ENCODE measurements around the gene FRRS1.

The FRRS1 gene

GRCh38 chr1:99691175-99691574 lies 75.3 kb downstream of the FRRS1 start:
- H3K4me3 ChIP-seq (ENCODE audit: low read depth, low read length): no peak overlapping the region
- TF ChIP-seq CTCF (IDR thresholded peaks at IDR 0.05; ENCODE audit: low read depth, low read length, missing control alignments): no peak
- no peak for DNase-seq (ENCODE audit: low read depth)

DNA sequence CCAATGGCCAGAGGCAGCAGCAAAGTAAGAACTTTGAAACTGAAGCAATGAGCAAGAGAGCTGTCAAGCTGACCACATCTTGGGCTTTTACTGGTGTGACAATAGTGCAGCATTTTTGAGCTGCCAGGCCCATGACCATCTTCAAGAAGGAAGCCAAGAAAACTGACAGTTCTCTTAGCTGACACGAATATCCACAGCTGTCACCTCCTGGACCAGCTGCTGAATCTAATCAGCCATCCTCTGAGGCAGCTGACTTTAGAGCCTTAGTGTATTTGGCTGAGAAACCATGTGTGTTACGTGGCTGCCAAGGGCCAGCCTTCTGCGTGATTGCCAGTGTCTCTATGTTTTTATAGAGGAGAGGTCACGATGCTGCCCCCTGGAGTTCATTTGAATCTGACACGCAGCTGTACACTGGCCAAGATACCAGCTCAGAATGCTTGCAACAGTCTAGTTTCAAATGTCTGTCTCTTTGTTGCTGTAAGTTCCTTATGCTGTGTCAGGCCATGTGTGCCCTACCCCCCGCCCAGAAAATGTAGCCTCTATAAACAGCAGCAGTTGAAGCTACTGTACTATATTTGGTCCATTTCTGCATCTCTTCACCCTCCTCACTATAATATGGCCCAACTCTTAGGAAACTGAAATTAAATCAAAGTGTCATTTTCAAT lies 80.8 kb downstream of the FRRS1 start:
- peak; percentile 84 for TF ChIP-seq CTCF (IDR thresholded peaks at IDR 0.05; ENCODE audit: low read depth, low read length, missing control alignments)
- peak; percentile 36 for DNase-seq (ENCODE audit: low read depth)
- no peak overlapping the region for H3K4me3 ChIP-seq (ENCODE audit: low read depth, low read length)

DNA sequence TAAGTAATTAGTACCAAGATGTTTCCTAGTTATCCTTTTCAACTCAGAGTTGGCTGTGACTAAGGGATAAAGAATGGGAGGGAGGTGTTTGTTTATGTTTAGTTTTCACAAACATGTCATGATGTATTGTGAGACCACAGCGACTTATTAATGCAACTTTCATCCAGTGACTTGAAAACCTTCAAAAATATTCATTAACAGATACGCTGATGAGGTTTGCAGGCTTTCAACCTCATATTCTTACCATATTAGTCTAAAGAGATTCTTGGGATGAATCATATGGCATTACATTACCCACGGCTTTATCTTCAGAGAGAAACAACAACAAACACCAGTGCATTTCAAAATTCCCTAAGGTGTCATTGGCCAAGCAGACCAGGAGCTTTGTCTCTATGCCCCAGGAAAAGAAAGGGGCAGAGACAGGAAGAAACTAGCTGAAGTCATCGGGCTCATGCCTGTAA lies 84.1 kb downstream of the FRRS1 start:
- DNase-seq (ENCODE audit: low read depth): no peak
- no peak overlapping the region for H3K4me3 ChIP-seq (ENCODE audit: low read depth, low read length)
- TF ChIP-seq CTCF (IDR thresholded peaks at IDR 0.05; ENCODE audit: low read depth, low read length, missing control alignments): no peak

GRCh38 chr1:99681583-99681982 lies 84.9 kb downstream of the FRRS1 start:
- DNase-seq (ENCODE audit: low read depth): no peak
- no peak for TF ChIP-seq CTCF (IDR thresholded peaks at IDR 0.05; ENCODE audit: low read depth, low read length, missing control alignments)
- no peak overlapping the region for H3K4me3 ChIP-seq (ENCODE audit: low read depth, low read length)

DNA sequence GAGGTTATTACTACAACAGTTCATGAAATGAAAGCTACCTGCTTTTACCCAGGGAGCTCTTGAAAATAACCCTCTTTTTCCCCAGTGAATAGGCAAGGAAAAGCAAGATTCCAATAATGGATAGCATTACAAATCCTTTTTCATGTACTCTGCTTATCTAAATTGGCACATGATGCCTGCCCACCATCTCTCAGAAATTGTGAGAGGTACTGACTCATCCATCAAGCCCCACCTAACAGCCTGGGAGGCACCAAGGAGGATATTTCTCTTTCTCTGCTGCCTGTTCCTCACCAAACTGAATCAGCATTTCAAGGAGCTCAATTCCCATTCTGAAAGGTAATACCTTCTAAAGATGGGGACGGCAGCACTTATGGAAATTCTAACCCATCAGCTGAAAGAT lies 86.2 kb downstream of the FRRS1 start:
- no peak for DNase-seq (ENCODE audit: low read depth)

DNA sequence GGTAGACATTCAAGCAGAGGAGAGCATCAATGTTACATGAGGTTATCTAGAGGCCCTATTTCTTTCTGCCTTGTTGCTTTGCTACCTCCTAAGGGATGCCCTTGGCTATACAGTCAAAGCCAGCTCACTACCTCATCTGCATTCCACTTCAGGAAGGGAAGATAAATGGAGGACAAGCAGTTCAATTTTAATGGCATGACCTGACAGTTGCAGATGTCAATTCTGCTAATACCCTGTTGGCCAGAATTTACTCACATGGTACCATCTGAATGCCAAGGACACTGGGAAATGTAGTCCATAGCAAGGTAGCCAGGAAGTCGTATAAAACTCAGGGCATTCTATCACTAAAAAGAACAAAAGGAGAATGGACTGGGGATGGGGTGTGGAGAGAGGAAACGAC lies 89.0 kb downstream of the FRRS1 start:
- H3K4me3 ChIP-seq (ENCODE audit: low read depth, low read length): no peak overlapping the region
- no peak for DNase-seq (ENCODE audit: low read depth)
- TF ChIP-seq CTCF (IDR thresholded peaks at IDR 0.05; ENCODE audit: low read depth, low read length, missing control alignments): no peak

More for the DNA sequence above, 86.2 kb downstream of the FRRS1 start:
- TF ChIP-seq CTCF (IDR thresholded peaks at IDR 0.05; ENCODE audit: low read depth, low read length, missing control alignments): no peak
- H3K4me3 ChIP-seq (ENCODE audit: low read depth, low read length): no peak overlapping the region

DNA sequence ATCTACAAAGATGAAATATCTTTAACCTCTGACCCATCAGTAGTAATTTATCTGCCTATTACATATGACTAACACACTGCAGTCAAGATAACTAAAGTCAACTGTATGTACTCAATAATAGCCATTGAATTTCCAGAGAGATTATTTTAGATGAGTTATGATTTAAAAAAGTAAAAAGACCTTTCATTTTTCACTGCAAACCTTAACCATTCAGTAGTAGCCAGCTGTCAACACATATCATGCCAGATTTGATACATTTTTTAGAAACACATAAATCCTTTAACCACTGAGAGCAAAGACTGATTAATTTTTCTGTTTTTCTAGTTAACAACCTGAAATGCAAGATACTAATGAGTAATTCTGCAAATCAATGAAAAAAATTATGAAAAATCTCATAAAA lies 89.6 kb downstream of the FRRS1 start:
- no peak overlapping the region for H3K4me3 ChIP-seq (ENCODE audit: low read depth, low read length)
- DNase-seq (ENCODE audit: low read depth): no peak
- TF ChIP-seq CTCF (IDR thresholded peaks at IDR 0.05; ENCODE audit: low read depth, low read length, missing control alignments): no peak
